HG03571 (cell line): ENCODE data around the gene WWC2.

Experiments
- ATAC-seq: cut with Tn5 transposase; IDR thresholded peaks from one replicate; pipeline ENCODE4 v1.9.1; 2021; ENCODE audit not compliant: unreplicated experiment

Gene WWC2

DNA sequence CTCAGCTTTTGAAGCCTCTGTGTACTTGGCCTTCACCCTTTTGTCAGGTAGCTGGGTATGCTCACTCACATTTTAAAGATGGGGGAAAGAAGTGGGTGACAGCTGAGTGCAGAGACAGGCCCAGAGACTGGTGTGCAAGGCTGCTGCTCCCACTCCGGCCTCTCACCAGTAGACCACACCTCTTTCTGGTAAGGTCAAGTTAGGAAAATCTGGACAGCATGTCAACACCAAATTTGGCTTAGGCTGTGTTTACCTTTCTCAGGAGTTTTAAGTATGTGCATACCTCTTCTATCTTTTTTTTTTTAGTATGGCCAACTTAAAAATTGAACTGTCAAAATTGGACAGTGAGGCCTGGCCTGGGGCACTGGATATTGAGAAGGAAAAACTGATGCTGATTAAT is 154.4 kb downstream of the WWC2 start:
- no peak for ATAC-seq

- ATAC-seq, result no peak
Measured at GRCh38 chr4:183254162-183254561, 155.1 kb downstream of the WWC2 start.

DNA sequence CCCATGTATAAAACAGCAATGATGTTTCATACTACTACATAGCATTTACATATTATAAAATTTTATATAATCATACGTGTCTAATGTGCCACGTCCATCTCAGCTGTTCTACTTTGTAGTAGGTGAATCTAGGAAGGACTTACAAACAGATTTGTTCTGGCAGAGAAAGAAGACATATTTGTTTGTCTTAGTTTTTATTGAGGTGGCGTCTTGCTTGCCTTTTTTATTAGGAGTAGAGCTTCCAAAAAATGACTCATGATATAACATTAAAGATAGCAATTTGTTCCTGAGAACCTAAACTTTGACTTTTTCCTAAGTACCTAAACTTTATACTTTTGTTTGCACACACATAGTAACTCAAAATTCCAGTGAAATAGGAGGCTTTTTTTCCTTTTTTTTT is 156.4 kb downstream of the WWC2 start:
- no peak for ATAC-seq

GRCh38 chr4:183256343-183256742 is 157.3 kb downstream of the WWC2 start:
- ATAC-seq, result no peak

GRCh38 chr4:183256756-183257385 is 157.8 kb downstream of the WWC2 start:
- ATAC-seq, result no peak

DNA sequence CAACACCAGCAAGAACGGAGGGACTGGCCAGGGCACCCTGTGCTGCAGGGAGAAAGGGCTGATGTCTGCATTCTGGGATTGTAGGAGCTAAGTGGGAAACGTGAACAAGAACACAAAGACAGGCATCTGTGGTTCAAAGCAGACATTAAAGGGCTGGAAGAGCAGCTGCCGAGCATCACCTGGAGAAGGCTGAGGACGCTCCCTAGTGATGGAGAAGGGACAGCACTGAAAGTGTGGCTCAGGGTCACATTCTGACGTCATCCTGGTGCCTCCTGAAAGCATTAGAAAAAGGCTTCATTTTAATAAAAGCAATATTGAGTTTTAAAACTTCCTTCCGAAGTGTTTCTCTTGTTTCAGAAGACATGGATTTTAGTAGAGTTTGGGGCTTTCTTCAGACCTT is 158.8 kb downstream of the WWC2 start:
- no peak for ATAC-seq

DNA sequence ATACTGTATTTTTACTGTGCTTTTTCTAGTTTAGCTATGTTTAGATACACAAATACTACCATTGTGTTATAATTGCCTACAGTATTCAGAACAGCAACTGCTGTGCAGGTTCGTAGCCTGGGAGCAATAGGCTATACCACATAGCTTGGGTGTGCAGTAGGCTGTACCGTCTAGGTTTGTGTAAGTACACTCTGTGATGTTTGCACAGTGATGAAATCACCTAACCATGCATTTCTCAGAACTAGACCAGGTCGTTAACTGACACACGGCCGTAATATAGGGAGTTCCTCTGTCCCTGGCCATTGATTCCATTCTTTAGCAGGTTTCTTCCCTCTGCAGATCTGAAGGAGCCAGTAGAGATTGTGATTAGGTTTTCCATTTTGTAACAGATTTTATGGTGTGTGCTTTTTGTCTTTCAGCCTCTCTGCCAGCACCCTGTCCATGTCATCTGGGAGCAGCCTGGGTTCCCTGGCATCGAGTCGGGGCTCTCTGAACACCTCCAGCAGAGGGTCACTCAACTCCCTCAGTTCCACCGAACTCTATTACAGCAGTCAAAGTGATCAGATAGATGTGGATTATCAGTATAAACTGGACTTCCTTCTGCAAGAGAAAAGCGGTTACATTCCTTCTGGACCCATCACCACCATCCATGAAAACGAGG is 161.6 kb downstream of the WWC2 start:
- no peak for ATAC-seq

DNA sequence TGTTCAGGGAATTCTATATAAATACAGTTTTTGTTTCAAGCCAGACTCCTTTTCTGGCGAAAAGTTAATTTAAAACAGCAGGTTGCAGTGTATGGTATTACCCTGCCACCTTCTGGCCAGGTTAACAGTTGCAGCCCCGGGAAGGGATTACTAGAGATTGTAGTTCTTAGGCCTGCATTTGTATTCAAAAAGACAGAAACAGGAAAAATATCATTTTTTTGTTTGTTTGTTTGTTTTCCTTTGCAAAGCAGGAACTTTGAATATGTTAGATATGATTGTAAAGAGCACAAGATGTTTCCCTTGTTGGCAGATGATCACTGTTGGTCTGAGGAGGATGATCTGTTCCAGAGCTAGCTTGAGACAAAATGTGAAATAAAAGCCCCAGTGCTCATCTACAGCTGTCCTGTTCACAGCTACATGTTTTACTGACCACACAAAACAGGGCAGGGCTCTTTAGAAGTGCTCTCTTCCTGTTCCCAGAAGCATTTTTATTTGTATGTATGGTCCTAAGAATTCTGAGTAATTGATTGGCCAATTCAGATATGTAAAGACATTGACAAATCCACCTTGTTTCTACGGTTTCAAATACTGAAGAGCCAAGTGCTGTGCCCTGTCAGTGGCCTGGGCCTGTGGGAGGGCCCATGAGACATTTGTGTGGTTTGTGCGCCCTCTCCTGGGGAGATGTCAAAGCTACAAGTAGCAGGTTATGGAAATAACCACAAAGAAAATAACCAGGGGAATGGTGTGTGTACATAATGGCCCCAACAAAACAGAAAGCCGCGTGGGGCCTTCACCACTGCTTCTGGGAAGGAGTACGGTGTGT is 163.1 kb downstream of the WWC2 start:
- ATAC-seq, result peak; percentile 92

DNA sequence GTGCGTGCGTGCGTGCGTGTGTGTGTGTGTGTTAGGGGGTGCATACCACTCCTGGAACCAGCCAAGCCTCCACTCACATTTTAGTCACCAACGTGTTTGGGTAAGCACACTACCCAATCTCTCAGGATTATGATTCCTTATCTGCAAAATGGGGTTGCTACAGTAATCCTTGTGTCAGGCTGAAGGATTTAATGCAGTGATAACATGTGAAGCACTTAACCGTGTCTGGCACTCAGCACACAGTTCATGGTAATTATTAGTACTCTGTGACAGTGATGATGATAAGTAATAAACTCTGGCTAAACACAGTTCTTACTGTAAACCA is 163.7 kb downstream of the WWC2 start:
- no peak for ATAC-seq

DNA sequence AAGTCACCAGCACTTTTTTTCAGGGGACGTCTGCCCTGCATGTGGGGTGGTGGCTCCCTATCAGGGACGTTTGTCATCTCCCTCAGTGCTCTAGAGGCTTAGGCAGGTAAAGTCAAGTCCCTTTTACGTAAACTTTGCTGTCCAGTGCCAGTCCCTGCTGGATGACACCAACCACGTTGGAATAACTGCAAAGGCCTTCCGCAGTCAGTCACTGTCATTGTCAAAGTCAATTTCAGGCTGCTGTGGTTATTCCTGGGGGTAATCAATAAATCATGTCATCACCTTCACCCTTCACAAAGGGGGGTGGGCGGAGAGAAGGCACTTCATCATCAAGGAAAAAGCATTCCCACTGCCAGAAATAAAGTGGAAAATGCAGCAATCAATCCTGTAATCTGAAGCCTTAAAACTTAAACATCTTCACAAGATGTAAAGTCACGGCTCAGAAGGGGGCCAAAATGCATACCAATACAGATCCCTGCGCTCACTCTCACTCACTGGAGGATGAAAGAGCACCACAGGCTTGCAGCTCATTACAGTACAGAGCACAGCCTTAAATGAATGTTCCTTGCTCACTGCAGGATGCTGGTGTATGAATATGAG is 164.8 kb downstream of the WWC2 start:
- ATAC-seq, result no peak

DNA sequence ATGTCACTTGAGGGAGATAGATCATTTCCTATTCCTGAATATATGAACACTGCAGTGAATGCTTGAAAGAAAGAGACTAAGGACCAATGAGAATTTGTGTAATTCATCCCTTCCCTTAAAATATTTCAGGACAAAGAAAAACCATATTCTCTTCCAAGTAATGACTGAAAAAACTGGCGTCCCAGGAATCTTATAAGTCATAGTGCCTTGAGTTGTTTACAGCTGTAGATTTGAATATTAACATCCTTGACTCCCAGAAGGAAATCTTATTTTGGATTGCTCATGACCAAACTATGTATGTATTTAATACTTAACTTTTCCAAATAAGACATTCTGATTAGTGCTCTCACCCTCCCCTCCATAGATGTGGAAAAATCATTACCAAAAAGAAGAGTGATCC is 165.6 kb downstream of the WWC2 start:
- ATAC-seq, result no peak

GRCh38 chr4:183266371-183266770 is 167.3 kb downstream of the WWC2 start:
- ATAC-seq, result no peak

DNA sequence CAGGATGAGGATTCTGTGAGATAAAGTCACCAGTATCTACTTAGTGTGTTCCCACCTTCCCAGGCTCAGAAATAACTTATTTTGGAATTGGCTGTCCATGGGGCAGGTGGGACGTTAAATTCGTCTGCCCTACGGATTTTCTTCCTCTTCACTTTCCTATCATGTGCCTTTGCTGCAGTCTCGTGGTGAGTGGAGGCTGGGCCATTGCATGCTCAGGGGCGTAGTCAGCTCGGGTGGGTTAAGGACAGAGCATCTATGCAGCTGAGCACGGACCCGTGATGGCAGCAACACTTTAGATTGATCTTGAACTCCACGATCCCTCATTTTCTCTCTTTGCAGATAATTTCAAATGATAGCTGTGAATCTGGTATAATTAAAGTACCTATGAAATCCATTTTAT is 169.5 kb downstream of the WWC2 start:
- no peak for ATAC-seq

- ATAC-seq, result no peak
Measured at GRCh38 chr4:183272384-183272783, 173.3 kb downstream of the WWC2 start.

DNA sequence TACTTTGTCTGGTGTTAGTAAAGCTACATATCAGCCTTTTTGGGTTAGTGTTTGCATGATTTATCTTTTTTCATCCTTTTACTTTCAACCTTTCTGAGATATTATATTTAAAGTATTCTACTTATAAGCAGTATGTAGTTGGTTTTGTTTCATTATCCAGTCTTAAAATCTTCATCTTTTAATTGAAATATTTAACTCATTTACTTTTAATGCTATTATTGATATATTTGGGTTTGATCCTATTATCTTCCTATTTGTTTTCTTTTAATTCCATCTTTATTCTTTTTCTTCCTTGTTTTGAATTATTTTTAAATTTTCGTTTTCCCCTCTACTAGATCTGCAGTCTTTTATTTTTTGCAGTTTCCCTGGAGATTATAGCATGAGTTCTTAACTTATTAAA is 177.0 kb downstream of the WWC2 start:
- no peak for ATAC-seq

DNA sequence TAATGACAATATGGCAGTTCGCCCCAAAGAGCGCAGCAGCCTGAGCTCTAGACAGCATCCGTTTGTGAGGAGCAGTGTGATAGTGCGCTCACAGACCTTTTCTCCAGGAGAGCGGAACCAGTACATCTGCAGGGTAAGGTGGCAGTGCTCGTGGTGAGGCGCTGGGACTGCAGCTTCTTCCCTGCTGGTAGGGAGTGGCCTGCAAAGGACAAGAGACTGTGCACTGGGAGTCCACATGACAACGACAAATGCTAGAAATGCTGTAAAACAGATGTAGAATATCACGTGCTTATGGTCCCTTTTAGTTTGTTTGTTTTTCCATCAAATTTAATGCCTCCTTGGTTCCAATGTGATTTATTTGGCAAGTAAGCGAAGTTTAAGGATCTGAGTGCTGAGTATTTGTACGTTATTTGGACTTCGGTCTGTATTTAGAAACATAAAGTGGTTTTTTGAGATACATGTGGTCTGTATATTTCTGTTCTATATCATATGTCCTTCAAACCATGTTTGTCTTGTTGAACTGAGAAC is 185.3 kb downstream of the WWC2 start:
- ATAC-seq, result no peak

DNA sequence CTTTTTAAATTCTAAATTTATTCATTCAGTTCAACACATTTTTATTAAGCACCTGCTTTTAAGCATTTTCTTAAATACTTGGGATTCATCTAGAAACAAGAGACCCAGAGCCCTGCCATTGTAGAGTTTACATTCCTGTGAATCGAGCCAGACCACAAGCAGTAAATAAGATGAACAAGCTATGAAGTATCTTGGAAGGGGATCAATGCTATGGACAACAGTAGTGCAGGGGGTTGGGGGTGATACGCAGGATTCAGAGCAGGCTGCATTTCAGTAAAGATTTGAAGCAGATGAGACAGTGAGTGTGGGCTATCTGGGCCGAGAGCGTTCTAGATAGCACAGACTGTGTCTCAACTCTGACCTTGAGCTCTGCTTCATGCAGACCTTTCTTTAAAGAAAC is 185.9 kb downstream of the WWC2 start:
- no peak for ATAC-seq

- no peak for ATAC-seq
Measured at GRCh38 chr4:183285886-183286285, 186.8 kb downstream of the WWC2 start.

DNA sequence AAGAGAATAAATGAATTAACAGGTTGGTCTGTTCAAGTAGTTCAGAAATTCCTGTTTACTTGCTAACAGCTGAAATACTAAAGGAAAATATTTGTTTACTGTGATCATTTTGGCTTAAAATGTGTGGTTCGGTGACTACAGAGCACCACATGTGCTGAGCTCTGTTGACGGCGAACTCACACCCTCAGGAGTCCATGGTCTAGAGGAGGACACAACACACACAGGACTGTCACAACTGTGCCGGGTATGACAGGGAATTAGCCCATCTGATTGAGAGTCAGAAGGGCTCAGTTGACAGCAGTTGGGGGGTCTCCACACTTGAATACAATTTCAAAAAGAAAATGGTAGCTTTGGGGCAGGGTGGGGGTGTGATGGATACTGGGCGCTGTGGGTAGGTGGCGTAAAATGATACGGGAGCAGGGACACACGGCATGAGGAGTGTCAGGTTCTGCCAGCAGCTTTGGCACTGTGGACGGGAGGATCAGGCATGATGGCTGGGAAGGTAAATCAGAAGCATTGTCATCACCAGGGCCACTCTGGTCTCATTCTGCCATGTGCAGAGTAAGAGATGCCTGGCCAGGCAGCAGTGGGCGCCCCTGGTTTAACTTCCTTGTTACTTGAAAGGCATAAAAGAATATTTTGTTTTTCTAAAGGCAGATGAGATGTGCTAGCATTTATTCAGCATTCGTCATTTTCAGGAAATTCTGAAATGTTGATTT is 187.7 kb downstream of the WWC2 start:
- ATAC-seq, result peak; percentile 31

DNA sequence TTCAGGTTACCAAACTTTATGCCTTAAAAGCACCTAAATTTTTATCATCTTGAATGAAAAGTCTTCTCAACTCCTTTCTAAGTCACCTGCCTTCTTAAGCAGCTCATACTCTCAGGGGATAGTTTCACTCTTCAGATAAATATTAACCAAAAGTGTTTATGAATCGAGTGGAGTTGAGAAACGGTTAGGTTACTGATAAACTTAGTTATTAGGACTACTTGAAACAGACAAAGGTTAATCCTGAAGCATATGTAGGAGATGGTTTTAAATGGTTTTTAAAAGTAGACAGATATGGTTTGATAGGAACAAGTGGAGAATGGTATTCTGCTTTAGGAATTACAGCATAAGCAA is 188.2 kb downstream of the WWC2 start:
- ATAC-seq, result peak; percentile 90

DNA sequence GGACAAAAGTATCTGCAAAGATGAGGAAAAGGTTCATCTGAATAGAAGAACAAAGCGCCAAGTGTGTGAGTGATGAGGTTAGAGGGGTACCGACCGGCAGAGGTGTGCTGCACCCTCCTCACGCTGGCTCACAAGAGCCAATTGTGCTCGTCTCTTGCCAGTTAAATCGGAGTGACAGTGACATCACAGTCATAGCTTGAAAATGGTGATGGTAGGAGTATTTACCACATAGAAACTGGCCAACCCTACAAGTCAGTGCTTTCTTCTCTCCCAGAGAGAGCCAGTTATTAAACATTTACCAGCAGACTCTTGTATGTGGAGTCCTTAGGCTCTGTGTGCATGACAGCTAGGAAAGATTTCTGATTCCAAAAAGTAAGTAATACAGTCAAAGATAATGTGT is 188.6 kb downstream of the WWC2 start:
- peak; percentile 86 for ATAC-seq
